ENCODE results near the gene IL6R.

IL6R gene

DNA sequence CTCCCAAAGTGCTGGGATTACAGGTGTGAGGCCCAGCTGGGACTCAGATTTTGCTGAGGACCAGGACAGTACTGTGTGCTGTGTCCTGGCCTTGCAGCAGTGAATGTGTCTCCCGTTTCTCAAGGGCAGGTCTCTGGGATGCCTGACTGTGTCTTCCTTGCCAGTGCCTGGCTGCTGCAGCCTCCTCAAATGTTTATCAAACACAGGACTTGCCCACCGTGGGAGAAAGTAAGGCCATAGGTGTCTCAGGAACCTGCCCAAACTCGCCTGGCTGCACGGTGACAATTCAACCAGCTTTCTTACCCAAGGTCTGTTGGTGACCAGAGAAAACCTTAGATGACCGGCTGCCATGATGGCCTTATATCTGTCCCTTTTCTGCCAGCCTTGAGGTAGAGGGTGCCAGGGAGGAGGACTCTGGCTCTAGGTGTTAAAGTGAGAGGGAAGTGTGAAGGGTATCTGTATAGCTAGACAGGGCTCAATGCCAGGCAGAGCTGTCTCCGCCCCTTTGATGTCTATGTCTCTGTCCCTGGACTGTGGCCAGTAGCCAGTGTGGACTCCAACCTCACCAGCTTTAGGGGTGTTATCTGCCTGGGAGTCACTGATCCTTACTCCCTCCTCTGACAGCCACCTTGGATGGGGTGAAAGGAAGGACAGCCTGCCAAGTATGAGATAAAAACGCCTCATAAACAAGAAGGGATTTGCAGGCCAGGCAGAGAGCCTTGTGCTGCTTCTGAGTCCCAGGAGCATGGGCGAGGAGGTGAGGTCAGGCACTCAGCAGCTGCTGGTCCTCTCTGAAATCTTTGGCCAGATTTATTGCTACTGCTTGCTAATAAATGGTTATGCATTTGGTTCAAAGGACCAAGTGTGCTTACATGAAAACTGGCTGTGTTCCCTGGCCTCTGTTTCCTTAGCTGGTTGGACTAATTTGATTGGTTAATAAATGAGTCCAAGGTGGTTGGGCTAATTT lies 22.3 kb downstream of the IL6R start:
- DNase-seq, result no peak

DNA sequence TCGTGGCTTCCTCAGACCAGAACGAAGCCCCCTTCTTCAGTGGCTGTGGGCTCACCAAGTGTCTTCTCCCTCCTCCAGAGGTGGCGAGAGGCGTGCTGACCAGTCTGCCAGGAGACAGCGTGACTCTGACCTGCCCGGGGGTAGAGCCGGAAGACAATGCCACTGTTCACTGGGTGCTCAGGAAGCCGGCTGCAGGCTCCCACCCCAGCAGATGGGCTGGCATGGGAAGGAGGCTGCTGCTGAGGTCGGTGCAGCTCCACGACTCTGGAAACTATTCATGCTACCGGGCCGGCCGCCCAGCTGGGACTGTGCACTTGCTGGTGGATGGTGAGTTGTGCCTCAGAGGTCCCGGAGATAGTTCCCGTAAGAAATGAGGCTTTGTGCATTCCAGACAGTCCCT lies 24.0 kb downstream of the IL6R start:
- no peak for DNase-seq

DNA sequence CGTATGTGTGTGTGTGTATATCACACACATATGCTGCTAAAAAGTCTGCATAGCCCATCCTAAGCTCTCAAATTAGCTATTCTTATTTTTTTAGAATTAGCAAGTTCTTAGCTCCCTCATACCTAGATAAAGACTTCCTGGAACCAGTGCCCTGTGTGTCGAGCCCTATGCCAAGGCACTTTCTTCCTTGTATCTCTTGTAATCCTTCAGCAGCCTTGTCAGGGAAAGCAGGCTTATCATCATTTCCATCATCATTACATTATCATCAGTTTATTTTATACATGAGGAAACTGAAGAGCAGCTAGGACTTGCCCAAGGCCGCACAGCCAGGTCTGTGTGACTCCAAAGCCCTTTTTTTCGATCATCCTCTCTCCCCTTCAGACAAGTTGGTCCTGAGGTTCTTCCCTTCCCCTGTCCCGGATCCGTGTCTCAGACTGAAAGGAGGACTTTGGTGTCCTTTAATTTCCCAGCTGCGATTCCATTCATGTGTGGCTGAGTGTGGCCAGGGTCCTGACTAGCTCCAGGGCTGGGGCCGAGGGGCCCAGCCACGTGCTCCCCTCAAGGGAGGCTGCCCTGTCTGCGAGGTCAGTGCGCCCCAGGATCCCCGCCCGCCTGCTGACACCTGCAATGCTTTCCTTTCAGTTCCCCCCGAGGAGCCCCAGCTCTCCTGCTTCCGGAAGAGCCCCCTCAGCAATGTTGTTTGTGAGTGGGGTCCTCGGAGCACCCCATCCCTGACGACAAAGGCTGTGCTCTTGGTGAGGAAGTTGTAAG lies 24.9 kb downstream of the IL6R start:
- DNase-seq, result no peak

DNA sequence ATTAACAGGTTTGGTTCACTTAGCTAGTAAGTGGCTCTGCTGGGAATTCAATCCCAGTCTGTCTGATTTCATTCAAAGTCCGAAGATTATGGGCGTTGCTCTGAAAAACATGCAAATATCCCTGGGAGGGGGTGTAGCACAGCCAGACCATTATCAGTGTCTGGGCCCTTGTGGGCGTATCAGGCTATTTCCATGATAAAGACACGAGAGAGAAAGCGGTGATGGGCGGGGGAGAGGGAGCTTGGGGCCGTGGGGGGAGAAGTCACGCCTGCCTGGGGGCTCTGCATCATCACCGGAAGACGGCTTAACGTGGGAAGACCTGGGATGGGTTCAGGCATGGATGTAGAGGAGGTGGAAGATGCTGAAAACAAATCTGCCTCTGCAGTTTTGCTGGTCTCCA lies 25.8 kb downstream of the IL6R start:
- DNase-seq, result no peak

DNA sequence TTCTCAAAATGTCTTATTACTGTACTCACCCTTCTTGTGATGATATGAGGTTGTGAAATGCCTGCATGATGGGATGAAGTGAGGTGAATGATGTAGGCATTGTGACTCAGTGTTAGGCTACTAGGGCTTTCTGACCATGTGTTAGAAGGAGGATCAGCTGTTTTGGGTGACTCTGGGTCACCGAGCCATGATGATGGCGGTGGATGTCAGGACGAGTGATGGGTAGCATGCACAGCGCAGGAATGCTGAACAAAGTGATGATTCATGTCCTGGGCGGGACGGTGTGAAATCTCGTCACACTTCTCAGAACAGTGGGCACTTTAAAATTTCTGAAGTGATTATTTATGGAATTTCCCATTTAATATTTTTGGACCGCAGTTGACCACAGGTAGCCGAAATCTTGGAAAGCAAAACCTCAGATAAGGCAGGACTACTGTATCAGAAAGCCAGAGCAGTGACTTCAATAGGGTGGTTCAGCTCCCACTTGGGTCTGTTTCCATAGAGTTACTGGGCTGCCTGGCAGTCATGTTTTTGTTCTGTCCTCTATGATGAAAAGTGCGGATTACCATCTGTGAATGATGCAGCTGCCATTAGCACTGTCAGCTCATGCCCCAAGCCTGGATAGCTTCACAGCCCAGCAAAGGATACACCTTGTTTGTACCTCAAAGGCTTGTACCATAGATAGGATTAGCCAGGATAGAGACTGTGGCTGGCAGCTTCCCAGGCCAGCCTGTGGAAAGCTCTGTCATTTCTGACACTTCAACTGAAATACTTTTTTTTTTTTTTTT lies 26.6 kb downstream of the IL6R start:
- DNase-seq, result no peak

DNA sequence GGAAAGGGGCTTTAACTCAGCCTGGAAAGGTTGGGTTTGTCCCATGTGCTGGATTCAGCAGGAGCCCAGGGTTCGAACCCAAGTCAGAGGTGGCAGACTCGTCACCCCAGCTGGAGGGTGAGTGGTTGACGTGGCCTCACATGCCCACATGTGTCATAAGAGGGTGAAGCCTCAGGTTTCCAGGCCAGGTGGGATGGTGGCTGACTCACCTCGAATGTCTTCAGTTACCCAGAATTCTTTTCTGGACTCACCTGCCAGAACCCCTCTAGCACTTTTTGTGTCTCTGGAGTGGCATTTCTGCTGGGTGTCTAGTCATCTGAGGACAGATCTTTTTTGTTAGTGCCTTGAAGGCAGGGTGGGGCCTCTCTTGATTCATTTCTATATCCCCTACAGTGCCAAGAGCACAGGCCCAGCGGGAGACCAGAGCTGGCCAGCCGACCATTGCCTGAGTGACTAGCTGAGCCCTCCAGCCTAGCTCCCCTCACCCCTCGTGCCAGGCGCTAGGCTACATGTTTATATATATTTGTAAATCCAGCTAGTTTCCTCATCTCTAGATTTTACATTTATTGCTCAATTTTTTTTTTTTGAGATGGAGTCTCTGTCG lies 28.1 kb downstream of the IL6R start:
- DNase-seq, result peak; percentile 75

DNA sequence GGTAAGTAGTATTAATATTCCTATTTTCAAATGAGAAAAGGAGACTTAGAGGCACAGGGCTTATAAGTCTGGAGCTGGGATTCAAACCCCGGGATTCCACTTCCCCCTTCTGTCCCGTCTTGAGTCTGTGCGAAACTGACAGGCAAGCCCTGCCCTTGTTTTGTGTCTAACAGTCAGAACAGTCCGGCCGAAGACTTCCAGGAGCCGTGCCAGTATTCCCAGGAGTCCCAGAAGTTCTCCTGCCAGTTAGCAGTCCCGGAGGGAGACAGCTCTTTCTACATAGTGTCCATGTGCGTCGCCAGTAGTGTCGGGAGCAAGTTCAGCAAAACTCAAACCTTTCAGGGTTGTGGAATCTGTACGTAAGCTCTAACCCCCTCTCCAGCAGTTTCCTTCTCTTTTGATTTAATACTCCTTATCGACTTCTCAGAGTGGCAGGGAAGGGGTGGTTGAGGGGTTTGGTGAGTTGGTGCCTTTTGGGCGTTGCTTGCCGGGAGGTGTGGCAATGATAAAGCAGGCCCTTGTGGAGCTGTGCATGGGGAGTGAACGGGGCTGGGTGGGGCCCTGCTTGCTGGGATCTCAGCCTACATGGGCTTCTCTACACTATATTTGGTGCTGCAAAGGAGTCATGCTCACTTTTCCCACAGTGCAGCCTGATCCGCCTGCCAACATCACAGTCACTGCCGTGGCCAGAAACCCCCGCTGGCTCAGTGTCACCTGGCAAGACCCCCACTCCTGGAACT lies 29.4 kb downstream of the IL6R start:
- DNase-seq, result no peak

DNA sequence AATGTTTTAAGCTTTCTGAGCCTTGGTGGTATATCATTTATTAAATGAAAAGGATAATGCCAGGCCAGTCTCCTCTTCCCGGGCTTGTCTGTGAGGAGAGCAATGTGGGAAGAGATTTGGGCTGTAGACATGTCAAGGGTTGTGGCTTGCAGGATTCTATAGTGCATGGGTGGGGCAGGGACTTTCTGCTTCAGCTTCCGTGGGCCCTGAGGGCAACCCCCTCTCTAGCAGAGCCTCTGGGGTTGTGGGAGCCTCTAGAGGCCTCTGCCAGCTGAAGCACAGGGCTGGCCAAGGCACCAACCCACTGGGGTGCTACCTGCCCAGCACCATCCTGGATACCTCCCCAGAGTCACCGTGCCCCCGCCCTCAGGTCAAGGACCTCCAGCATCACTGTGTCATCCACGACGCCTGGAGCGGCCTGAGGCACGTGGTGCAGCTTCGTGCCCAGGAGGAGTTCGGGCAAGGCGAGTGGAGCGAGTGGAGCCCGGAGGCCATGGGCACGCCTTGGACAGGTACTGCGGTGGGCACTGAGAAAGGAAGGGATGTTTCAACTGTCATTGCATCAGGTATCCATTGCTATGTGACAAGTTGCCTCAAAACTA lies 30.6 kb downstream of the IL6R start:
- no peak for DNase-seq

DNA sequence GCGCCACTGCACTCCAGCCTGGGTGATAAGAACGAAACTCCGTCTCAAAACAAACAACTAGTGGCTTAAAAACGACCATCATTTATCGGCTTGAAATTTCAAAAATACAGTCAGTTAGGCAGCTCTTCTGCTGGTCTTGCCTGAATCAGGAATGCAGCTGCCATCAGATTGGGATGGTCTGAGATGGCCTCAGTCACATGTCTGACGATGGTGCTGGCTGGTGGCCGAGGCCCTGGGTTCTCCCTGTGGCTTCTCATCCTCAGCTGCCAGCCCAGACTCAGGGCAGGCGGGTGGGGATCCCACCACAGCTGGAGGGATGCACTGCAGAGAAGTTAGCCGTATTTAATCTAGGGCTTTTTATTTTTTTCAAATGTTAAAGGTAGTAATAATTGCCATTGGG lies 31.3 kb downstream of the IL6R start:
- no peak for DNase-seq

DNA sequence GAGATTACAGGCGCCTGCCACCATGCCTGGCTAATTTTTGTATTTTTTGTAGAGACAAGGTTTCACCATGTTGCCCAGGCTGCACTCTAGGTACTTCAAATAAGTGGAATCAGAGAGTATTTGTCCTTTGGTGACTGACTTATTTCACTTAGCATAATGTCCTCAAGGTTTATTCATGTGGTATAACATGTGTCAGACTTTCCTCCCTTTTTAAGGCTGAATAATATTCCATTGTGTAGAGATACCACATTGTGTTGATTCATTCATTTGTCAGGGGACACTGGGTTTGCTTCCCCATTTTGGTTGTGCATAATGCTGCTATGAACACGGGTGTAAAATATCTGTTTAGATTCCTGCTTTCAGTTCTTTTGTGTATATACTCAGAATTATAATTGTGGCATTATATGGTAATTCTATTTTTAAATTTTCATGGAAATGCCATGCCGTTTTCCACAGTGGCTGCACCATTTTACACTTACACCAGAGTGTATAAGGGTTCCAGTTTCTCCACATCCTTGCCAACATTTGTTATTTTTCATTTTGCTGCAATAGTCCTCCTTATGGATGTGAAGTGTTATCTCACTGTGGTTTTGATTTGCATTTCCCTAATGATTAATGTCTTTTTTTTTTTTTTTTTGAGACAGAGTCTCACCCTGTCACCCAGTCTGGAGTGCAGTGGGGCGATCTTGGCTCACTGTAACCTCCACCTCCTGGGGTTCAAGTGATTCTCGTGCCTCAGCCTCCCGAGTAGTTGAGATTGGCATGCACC lies 35.1 kb downstream of the IL6R start:
- no peak for DNase-seq

DNA sequence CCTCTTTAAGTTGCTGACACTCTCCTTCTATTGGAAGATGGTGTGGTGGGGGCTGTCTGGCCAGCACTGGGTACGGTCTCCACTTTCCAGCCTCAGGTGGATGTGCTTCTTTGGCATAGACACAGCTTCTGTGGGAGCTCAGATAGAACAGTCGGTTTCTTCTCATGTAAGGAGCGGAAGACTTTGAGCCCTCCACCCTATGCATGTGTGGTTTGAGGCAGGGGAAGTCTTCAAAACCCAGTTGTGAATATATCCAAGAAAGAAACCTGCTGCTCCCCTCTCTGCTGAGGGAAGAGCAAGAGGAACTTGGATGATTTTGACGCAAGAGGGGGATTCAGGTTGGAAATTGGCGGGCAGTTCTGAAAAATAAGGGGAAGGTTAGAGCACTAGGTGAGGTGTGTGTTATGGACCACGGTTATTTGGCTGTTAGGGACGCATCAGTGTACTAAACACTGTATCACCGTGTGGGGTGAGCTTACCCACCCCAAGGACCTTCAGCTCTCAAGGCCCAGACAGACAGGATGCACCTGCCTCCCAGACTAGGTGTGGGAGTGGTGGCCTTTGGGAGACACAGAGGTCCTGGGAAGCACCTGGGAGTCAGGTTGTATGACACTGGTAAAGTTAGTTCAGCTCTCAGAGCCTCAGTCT lies 36.2 kb downstream of the IL6R start:
- no peak for DNase-seq

DNA sequence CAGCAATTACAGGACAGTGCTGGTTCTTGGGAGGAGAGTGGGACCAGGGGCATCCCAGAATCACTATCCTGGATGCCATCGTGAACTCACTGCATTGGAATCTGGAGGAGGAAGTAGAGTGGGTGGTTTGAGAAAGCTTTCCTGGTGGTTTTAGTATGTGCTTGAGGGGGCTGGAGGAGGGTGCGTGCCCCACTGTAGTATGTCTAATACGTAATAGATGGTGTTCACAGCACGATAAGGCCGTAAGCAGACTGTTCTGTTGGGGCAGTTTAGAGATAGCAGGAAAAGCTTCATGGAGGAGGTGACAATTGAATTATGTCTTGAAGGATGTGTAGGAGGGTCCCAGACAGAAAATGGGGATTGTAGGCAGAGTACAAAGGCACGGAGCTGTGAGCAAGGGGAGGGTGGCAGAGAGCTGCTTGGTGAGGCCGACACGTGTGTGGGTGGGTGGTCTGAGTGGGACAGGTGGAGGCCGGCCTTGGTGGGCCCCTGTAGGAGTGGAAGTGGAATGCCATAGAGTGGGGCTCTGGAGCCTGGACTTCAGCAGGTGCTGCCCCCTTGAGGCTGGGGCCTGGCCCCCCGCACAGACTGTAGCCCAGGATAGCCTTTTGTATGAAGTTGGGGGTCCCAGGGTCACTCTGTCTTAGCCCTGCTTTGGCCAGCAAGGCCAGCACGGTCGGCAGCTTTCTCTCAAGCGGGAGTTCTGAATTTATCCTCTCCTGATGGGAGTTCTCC lies 37.0 kb downstream of the IL6R start:
- DNase-seq, result peak; percentile 74

DNA sequence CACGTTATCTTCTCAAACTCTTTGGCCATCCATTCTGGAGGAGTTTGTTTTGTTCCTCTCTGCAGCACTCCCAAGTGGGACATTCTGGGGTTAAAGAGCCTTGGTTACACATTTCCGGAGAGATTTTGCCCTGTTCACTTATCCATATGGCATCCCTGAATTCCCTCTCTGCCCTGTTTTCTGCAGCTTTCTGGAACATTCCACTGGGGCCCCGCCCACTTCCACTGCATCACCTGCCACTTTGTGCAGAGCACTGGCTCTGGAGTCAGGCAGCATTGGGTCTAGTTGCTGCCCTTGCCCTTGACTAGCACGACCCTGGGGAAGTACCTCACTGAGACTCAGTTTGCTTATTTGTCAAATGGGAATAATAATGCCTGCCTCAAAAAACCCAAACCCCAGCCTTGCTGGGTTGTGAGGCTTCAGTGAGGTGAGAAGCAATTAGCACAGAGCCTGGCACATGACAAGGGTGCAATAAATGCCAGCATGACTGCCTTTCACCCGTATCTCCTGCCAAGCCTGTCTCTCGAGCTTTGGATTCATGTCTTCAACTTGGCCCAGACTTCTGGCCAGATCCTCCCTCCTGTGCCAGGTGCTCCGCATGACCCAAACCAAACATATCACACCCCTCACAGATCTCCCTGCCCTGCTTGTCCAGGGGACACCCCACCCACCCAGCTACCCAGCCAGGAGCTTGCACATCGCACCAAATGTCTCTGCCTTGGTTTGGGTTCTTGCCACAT lies 38.3 kb downstream of the IL6R start:
- DNase-seq, result no peak

DNA sequence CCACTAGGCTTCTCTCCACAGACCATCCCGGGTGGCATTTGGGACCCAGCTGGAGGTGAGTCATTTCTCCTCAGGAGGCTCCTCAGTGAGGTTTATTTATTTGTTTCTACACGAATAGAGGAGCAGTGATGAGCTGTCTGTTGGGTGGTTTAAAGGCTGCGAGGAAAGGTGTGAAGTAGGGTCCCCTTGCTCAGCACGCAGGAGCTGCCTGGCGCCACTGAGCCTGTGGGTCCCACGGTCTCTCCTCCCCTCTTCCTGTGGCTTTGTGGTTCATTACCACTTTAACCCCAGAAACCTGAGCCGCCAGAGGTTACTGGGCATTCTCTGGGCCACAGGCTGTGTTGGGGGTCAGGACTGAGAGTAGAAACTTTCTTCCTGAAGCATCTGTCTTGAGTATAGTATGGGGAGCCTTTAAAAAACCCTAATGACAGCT lies 39.9 kb downstream of the IL6R start:
- no peak for DNase-seq

DNA sequence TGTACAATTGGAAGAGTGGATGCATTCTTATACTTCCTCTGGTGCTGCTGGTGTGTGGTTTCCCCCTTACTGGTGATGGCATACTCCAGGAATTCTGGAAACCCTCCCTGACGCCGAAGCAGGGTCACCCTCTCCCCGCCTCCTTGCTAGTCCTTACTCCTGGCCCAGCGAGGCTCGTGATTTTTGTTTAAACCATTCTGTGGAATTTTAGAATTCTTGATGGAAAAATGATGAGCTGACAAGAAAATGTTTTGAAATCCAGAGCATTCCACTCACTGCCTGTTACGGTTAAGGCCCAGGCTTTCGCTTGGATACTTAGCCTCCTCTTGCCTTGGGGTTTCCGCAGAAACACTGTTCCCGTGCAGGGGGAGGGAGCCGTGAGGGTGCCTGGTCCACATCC lies 41.1 kb downstream of the IL6R start:
- peak; percentile 73 for DNase-seq

DNA sequence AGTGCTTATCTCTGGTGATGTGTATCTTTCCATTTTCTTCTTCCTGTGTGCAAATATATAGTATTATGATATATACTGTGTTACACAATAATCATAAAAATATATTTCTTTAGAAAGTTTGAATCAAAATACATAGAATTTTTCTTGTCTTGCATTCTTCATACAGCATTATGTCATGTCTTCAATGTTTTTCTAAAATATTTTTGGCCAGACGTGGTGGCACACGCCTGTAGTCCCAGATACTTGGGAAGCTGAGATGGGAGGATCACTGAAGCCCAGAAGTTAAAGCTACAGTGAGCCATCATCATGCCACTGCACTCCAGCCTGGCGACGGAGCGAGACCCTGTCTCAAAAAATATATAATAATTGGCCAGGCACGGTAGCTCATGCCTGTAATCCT lies 41.6 kb downstream of the IL6R start:
- no peak for DNase-seq

DNA sequence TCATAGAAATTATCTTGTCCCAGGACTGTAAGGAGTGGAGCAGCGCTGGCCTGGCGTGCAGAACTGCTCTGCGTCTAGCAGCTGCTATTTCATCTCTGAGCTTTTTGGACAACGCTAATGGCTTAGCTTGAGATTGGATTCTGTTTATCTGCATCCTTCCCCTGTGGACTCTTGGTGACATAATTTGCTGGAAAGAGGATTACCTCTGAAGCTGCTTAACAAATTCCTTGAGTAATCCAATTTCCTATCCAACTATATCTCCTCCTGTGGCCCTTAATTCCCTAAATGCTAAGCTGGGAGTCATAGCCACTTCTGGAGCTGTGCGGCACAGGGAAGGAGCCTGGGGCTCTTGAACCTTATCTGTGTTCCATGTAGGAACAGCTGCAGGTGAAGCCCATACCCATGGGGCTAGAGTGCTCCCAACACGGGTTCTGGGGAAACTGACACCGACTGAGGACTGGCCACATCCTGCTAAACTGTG lies 43.2 kb downstream of the IL6R start:
- DNase-seq, result no peak

DNA sequence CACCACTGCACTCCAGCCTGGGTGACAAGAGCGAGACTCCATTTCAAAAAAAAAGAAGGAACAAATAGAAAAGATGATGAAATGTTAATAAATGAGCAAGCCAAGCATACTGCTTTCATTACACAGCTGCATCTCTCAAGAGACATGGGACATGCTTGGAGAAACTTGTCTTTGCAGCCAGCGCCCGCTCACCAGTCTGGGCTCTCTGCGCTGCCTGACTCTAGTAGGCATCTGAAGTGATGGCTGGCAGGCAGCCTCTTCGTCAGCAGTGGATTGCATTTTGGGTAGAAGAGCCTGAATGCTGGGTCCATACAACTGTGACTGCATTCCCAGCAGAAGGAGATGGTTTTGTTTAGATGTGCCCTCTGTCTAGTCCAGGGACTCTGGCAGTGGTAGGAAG lies 48.0 kb downstream of the IL6R start:
- DNase-seq, result no peak
